Measurements from ENCODE around the gene PI4KA. TPM values are rescaled to one million over a fixed set of nuclear protein-coding genes. Genes with fewer than 3 reads are reported as not detected.
"Not testable (repeated sequence)": the region's sequence is repeated elsewhere in the genome, so short reads cannot be mapped to it uniquely, and the experiment has no call there.

The PI4KA gene
- total RNA-seq, 1 donor from 2014 or later: 100 TPM

DNA sequence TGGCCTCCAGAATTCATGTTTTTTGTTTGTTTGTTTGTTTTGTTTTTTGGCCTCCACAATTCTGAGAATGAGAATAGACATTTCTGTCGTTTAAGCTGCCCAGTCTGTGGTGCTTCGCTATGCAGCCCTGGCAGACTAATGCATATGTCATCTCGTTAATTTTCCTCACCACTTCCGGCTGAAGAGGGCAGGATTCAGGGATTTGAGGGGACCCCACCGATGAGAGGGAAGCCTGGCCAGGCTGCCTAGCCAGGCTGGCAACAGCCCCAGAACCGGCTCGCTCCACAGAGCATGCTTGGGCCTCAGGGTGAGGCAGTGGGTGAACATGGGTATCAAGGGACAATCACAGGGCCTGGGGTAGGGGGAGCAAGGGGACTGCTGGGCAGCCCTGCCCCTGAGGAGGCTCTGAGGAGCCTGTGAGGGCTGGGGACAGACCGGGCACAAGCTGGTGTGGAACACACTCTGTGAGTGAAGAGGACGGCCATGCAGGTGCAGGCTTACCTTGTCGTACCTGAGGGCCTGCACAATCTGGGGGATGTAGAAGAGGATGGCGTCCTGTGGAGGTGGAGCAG, 132.5 kb downstream of the PI4KA start:
- no peak for DNase-seq (ENCODE audit: low spot score)

DNA sequence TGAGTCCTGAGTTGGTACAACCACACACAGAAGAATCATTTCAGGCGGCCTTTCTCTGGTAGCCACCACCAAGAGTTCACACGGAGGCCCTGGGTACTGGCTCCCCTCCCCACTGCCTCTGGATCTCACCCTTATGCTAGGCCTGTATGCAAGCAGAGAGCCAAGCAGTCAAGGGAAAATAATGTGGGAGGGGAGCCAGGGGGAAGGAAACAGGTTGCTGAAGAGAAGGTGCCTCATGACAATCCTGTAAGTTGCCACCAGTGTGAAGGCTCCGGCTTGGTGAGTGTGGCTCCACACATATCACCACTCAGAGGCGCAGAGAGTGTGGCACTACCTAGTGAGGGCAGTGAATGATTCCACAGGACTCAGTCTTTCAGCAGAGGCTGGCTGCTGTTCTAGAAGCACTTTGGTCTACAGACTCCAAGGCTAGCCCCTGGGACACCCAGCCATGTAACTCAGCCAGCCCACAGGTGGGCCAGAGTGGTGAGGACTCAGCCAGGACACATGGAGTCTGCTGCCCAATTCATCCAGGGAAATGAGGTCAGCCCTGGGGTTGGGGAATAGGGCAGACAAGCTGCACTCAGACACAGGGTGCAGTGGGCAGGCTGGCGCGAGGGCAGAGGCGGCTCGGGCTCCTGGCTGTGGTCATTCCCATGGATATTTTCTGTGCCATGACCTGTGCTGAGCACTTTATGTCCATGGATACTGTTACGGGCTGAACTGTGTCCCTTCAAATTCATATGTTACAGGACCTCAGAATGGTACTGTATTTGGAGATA, 133.7 kb downstream of the PI4KA start:
- DNase-seq (ENCODE audit: low spot score): no peak

DNA sequence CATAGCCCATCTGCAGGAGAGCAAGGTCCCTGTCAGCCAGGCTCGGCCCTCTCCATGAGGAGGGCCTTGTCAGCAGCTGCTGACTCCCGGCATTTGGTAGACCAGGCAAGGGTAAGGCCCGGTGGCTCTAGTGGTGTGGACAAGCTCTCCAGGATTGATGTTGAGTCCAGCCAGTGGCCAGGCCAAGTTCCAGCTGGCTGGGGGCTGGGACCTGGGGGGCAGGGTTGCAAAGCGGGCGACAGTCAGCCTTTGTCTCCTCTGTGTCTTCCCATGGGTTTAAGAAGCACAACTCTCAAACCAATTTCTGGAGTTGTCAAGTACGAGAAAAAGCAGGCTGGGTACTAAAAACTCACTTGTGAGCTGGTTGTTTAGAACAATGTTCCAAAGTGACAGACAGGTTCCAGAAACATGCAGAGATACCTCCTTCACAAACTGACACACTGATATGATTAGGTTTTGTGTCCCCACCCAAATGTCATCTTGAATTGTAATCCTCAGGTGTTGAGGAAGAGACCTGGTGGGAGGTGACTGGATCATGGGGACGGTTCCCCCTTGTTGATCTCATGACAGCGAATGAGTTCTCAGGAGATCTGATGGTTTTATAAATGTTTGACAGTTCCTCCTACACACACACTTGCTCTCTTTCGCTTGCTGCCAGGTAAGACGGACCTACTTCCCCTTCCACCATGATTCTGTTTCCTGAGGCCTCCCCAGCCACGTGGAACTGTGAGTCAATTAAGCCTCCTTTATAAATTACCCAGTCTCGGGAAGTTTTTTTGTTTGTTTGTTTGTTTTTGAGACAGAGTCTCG, 137.0 kb downstream of the PI4KA start:
- DNase-seq (ENCODE audit: low spot score): no peak

DNA sequence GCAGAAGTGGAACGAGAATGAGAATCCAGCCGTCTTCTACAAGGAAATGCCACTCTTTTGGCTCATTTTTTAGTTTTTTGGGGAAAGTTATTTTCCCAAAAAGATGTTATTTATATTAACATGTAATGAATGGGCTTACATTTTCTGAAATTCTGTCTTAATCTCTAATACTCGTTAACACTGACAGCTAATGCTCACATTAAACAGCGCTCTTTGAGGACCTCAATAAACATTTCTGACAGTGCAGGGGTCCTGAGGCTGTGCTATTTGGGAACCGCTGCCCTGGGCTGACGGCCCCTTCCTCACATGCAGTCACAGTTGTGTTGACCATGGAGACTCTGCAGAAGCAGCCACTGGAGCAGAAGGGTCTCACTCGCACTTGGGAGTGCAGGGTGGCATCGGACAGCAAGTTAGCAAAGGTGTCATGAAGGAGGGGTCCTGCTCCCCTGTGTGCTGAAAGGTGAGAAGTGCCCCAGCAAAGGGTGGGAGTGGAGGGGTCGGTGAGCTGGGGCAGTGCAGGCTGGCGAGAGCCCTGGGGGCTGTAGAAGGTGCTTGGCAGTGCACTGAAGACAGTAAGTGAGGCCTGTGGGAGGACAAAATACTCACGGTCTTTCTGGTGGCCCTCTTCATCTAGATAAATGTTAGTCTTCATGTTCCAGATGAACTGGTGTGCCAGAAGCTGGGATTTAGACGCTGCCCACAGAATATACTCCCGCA, 137.8 kb downstream of the PI4KA start:
- DNase-seq (ENCODE audit: low spot score): no peak

DNA sequence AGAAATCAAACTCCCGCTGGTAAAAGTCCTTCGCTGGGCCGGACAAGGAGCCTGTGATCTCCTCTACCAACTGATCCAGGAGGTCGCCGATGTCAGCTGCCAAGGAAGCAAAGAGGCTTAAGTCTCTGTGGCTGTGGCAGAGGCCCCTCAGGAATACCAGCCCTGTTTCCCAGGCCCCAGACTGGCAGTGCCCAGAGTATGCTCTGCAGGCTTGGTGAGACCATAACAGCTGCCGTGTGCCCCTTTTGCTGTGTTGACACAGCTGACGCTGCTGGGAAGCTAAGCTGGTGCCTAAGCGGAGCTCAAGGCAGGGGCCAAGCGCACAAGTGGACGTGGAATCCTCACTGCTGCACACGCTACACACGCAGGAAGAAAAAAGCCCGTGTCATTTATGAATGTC, 139.9 kb downstream of the PI4KA start:
- DNase-seq (ENCODE audit: low spot score): not testable (repeated sequence)

DNA sequence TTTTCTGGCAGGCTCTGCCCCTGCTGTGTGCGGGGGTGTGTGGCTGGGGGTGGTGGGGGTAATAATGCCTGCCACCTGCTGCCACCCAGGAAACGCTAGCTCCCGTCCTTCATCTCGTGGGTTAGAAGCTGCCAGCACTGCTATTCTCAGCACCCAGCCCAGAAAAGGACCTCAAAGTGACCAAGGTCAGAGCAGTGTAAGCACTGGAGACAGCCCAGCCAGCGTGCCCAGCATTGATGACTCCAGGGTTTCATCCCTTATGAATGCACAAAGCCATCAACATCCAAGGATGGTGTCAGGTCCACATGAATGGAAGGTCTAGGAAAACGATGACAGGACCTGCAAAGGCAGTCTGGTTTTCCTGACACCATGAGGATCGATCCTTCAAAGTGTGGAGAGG, 140.6 kb downstream of the PI4KA start:
- not testable (repeated sequence) for DNase-seq (ENCODE audit: low spot score)

DNA sequence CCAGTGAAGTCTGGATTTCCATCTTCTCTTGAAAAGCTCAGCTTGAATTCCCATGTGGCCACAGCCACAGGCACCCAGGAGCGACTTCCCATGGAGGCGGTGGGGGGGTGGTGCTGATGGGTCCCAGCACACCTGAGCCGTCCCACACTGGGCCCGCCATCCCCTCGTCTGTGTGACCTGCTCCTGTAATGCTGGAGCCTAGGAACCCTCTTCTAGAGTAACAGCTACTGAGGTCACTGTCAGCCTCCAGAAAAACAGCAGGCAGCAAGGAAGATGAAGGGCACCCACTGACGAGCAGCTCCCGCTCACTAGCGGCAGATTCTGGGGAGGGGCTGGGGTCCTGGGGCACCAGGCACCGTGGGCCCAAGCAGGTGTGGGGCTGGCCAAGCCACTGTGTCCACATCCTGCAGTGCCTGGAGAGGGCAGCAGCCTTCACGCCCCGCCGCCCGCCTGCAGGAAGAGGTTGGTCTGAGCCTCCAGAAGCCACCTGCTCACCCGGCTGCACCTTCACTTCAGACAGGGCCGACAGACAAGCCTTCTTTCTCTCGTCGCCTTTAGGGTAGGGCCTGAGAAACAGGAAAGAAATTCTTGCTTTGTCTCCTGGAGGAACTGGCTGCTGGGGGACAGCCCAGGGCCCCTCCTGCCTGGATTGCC, 141.3 kb downstream of the PI4KA start:
- not testable (repeated sequence) for DNase-seq (ENCODE audit: low spot score)

DNA sequence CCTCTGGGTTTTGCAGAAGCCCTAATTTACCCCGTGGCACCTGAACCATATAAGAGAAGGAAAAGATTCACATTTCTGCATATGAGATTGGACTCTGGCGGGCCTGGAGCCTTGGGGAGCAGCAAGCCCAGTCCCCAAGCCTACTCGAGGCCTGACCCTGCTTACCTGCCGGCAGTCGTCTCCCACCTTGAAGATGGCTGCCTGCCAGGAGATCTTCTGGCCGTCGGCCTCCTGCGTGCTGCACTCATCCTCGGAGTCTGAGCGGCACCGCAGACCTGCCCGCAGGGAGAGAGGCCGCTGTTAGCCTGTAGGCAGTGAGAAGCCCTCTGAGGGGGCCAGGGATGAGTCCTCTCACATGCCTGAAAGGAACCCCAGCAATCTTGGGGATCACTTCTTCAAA, 145.5 kb downstream of the PI4KA start:
- not testable (repeated sequence) for DNase-seq (ENCODE audit: low spot score)

DNA sequence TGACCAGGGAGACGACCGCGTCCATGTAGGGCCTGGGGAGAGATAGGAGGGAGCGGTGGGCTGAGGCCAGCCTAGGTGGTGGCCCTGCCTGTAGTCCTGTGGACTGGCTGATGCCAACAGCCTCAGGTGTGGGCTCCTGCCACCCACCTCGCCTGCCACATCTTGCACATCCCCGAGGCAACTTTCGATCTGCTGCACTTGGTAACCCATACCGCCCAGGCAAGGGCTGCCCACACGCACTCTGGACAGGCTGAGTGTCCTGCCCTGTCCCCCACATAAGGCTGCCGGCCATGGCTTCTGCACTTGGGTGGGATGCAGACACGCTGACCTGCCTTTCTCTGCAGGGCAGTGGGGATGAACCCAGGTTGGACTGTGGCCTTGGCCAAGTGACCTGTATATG, 148.6 kb downstream of the PI4KA start:
- not testable (repeated sequence) for DNase-seq (ENCODE audit: low spot score)

DNA sequence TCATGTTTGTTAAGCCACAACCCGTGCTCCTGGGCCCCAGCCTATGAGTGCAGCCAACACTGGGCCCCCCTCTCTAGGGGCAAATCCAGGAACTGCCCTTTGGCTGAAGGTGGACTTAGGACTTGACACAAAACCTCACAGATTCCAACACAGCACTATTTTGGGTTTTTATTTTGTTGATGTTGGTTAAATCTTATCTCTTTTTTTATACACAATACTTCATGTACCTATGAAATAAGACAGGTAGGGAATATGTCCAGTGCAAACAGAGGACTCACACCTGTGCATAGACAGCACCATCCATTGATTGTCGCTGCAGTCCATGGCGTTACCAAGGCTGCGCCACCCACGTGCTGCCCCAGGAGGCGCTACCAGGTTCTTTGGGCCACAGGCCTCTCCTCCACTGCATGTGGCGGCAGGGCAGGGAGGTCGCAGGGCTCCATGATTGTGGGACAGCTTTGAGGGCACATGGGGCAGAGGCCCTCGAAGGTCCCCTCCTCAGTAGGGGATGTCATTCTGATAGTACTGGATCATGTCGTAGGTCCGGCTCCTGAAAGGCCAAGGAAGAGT, 151.0 kb downstream of the PI4KA start:
- not testable (repeated sequence) for DNase-seq (ENCODE audit: low spot score)

DNA sequence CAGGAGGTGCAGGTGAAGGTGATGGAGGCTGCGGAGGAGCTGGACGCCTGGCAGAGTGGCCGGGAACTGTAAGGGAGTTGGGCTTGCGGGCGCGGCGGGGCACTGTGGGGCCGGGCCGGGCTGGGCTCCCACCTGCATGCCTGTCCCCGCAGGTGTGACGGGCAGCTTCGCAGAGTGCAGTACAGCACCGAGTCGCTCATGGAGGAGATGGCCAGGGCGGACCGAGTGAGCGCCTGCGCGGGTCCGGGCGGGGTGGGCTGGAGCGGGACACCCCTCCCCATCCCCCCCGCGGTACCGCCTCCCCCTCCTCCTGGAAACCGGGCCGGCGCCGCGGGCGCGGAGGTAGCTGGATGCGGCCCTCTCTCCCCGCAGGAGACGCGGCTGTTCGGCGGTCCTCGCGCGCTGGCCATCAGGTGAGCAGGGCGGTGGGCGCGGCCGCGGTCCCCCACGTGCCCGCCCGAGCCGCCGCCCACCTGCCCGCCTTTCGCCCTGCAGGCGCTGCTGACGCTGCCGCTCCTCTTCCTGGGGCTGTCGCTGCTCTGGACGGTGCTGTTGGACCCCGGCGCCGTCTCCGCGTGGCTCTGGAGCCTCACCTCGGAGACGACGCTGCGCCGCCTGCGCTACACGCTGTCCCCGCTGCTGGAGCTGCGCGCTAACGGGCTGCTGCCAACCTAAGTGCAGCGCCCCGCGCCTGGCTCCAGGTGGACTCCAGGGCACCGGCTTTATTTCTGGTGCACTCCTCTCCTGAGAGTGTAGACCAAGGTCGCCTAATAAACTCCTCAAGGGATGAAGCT, 154.6 kb downstream of the PI4KA start:
- not testable (repeated sequence) for DNase-seq (ENCODE audit: low spot score)

DNA sequence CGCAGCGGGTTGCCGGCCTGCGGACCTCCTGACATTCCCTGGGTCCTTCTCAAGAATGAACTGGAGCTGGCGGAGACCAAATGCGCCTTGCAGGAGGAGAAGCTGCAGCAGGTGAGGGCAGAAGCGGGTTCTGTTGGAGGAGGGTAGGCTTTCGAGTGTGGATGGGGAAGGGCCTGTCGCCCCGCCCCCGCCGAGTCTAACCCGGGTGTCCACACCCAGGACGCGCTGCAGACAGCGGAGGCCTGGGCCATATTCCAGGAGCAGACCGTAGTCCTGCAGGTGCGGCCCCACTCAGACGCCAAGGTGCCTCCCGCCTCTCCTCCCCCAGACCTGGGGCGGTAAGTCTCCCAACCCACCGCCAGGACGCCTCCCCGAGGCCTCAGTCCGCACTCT, 155.2 kb downstream of the PI4KA start:
- DNase-seq (ENCODE audit: low spot score): not testable (repeated sequence)

DNA sequence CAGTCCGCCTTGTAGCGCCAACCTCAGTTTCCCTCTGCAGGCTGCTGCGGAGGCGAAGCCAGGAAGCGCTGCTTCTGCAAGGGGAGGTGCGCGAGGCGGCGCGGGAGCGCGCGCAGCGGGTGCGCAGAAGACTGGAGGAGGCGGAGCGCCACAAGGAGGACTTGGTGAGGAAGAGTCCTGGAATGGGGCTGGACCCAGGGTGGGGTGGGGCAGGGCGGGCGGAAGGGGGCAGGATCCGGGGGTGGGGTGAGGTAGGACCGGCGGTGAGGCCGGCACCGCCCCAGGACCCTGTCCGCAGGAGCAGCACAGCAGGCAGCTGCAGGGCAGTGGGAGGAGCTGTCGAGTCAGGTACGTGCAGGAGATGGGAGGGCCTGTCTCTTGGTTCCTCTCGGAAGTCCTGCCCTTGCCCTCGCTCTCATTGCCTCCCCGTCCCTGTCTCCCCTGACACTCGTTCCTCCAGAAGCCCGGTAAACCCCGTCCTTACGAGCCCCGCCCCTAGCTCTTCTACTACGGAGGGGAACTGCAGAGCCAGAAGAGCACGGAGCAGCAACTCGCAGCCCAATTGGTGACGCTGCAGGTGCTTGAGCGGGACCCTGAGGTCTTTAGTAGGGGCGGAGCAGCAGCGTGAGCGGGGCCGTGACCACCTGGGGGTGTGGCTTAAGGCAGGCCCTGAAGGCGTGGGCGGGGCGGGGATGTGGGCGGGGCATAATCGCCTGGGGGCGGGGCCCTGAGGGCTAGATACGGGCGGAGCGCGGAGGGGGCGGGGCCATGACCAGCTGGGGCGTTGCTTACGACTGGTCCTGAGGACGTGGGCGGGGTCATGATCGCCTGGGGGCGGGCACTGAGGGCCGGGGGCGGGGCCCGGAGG, 155.8 kb downstream of the PI4KA start:
- peak; percentile 98 for DNase-seq (ENCODE audit: low spot score)

DNA sequence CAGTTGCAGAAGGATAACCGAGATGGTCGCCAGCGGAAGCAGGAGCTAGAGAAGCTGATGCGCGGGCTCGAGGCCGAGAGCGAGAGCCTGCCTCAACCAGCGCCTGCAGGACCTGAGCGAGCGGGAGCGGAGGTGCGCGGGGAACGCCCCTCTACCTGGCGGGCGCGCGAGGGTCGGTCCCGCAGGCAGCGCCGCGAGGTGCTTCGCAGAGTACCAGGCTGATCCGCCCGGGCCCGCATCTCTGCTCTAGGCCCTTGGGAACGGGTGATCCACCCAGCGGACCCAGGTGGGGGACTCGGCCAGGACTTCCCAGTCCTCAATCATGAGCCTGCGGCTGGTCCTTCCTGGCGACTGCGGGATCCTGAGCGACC, 156.5 kb downstream of the PI4KA start:
- DNase-seq (ENCODE audit: low spot score): not testable (repeated sequence)

DNA sequence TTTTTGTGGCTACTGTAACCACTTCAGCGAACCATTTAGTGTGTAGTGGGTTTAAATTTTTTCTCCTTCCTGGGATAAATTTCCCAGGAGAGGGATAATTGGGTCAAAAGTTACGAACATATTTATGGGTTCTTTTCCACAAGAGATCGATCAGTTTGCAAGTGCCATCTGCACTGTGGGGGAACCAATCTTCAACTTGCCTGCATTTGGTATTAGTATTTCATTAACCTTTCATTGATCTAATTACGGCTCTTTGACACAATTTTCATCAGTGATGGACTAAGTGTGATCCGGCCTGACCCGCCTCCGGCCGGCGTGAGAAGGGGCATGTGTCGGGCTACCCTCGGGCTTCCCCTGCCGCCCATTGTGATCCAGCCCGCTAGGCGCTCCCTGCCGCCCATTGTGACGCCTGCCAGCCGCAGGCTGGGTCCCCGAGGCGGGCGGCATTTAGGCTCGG, 156.9 kb downstream of the PI4KA start:
- not testable (repeated sequence) for DNase-seq (ENCODE audit: low spot score)

DNA sequence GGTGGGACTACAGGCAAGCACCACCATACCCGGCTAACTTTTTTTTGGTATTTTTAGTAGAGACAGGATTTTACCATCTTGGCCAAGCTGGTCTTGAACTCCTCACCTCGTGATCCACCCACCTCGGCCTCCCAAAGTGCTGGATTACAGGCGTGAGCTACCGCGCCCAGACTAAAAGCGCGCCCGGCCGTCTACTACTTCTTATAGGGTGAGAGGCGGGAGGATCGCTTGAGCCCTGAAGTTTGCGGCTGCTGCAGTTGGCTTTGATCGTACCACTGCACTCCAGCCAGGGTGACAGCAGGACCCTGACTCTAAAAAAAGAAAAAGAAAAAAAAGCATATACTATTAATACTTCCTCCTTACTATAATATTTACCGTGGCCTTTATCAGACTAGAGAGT, 158.3 kb downstream of the PI4KA start:
- not testable (repeated sequence) for DNase-seq (ENCODE audit: low spot score)

DNA sequence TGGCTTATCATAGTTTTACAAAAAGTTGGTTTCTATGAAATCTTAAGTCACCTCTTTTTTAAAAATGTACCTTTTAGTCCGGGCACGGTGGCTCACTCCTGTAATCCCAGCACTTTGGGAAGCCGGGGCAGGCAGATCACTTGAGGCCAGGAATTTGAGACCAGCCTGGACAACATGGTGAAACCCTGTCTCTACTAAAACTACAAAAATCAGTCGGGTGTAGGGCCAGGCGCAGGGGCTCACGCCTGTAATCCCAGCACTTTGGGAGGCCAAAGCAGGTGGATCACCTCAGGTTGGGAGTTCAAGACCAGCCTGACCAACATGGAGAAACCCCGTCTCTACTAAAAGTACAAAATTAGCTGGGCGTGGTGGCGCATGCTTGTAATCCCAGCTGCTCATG, 158.8 kb downstream of the PI4KA start:
- not testable (repeated sequence) for DNase-seq (ENCODE audit: low spot score)

DNA sequence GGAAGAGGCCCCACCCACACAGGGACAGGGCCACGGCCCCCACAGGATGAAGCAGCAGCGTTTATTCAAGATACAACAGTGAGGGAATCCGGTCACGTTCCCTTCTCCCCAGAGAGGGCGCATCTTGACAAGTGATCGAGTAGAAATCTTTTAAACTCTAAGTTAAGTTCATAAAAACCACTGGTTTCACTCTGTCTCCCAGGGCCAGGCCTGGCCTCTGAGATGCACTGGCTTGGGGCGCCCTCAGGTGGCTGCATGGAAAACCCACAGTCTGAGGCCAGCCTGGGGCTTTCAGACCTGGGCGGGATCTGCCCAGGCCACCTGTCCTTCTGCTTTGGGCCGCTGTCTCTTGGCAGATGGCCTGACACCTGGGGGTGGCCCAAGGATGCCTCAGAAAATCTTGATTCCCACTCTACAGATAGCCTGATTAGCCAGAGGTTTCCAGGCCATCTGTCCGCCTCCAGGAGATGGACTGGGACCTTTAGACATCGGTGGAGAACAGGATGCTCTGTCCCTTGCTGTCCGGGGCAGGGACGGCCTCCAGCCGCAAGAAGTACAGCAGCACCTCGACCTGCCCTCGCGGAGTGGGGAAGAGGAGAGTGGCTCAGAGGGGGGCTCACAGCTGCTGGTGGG, 161.0 kb downstream of the PI4KA start:
- DNase-seq (ENCODE audit: low spot score): peak; percentile 39

DNA sequence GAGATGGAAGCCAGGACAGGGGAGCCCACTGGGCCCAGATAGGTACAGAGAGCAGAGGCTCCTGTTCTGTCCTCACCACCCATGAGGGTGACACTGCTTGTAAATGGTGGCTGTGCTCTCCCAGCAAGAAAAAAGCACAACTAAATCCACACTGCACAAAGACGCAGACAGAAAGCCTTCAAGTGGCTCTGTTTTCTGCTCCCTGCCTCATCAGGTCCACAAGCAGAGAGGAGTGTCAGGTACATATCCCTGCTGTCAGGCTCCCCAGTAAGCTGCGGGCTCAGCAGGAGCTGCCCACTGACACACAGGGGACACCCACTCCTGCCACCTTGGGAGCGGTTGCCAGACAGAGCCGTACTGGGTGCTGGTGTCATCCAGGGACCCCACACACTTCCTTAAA, 162.6 kb downstream of the PI4KA start:
- DNase-seq (ENCODE audit: low spot score): not testable (repeated sequence)

All from mucosa of gallbladder (tissue), 1 donor.